HepG2 (cell line): ENCODE measurements around the gene SERPINE2. TPM values are rescaled to one million over a fixed set of nuclear protein-coding genes. Genes with fewer than 3 reads are reported as not detected.

Source experiments
- ATF2 ChIP-seq: sonication (generic); formaldehyde crosslinking; IDR thresholded peaks from 2 replicates; pipeline ENCODE4 v1.4.0; 2020; ENCODE audit warnings: missing genetic modification reagents
- CBFB ChIP-seq: sonication (generic); formaldehyde crosslinking; IDR thresholded peaks from 2 replicates; pipeline ENCODE4 v1.4.0; 2020; ENCODE audit warnings: missing genetic modification reagents
- EHMT2 ChIP-seq: fragments of 200-600 bp; sonication (generic); IDR thresholded peaks from 2 replicates; pipeline ENCODE4 v1.7.0; 2017; ENCODE audit warnings: antibody characterized with exemption, low read depth, low read length, borderline replicate concordance
- HDAC1 ChIP-seq: sonication (generic); formaldehyde crosslinking; IDR thresholded peaks from 2 replicates; pipeline ENCODE4 v1.5.1; 2020; ENCODE audit warnings: mild to moderate bottlenecking, missing genetic modification reagents
- KDM3A ChIP-seq: IDR thresholded peaks from 2 replicates; pipeline ENCODE4 v1.6.1; 2018; ENCODE audit warnings: low read depth, missing compliant biosample characterization
- MEIS2 ChIP-seq: sonication (generic); formaldehyde crosslinking; IDR thresholded peaks from 2 replicates; pipeline ENCODE4 v1.9.0; 2021; ENCODE audit warnings: mild to moderate bottlenecking, missing genetic modification reagents
- SMAD9 ChIP-seq: sonication (generic); formaldehyde crosslinking; IDR thresholded peaks from 2 replicates; pipeline ENCODE4 v1.5.1; 2020; ENCODE audit warnings: mild to moderate bottlenecking, missing genetic modification reagents
- ZFP1 ChIP-seq: IDR thresholded peaks from 2 replicates; pipeline ENCODE4 v1.6.1; 2016
- ZFP91 ChIP-seq: sonication (generic); formaldehyde crosslinking; IDR thresholded peaks from 2 replicates; pipeline ENCODE4 v1.9.0; 2022; ENCODE audit warnings: missing genetic modification reagents, mild to moderate bottlenecking, borderline replicate concordance
- ZNF205 ChIP-seq: IDR thresholded peaks from 2 replicates; pipeline ENCODE4 v1.6.1; 2018; ENCODE audit warnings: missing biosample characterization, missing genetic modification reagents
- ZNF251 ChIP-seq: sonication (generic); formaldehyde crosslinking; IDR thresholded peaks from 2 replicates; pipeline ENCODE4 v1.9.0; 2021; ENCODE audit warnings: mild to moderate bottlenecking, missing genetic modification reagents
- ZNF792 ChIP-seq: IDR thresholded peaks from 2 replicates; pipeline ENCODE4 v1.6.1; 2016
- polyA plus RNA-seq, 8 experiments: library from polyadenylated mRNA; depleted of rRNA in 3 of 8; stranded (reverse) in 7 of 8; unstranded in 1 of 8; fragments of >200 nt; fragmentation: Illumina TruSeq in 4 of 8; extraction: Trizol in 4 of 8; gene quantifications; 2 replicates each; pipeline versions ENCODE4 v1.2.1 to v1.2.3, GENCODE V29; 2011 to 2016; ENCODE audit warnings: low read depth in 4 of 8, missing spikeins in 1 of 8, mixed read lengths in 1 of 8; ENCODE audit not compliant: insufficient read depth in 1 of 8
- total RNA-seq, 5 experiments: library from RNA; depleted of rRNA; stranded (reverse); fragments of >200 nt; fragmentation: Illumina TruSeq; extraction: Trizol; gene quantifications; 2 replicates each; pipeline ENCODE4 v1.2.3, GENCODE V29; 2016; ENCODE audit warnings: low read depth in 1 of 5
- TF ChIP-seq, protein P1 (sequence below): sonication (generic); formaldehyde crosslinking; IDR thresholded peaks from 2 replicates; pipeline ENCODE4 v1.4.0; 2020; ENCODE audit warnings: missing genetic modification reagents
- TF ChIP-seq, protein P2 (sequence below): sonication (generic); formaldehyde crosslinking; IDR thresholded peaks from 2 replicates; pipeline ENCODE4 v1.4.0; 2020; ENCODE audit warnings: mild to moderate bottlenecking, missing genetic modification reagents
- TF ChIP-seq, protein P3 (sequence below): IDR thresholded peaks from 2 replicates; pipeline ENCODE4 v1.6.1; 2012; ENCODE audit warnings: low read depth, low read length, improper control_type of control experiment
- TF ChIP-seq, protein P4 (sequence below): IDR thresholded peaks from 2 replicates; pipeline ENCODE4 v1.6.1; 2016; ENCODE audit warnings: low read depth, control low read depth
- TF ChIP-seq, protein P5 (sequence below): IDR thresholded peaks from 2 replicates; pipeline ENCODE4 v1.6.1; 2016; ENCODE audit warnings: missing biosample characterization, missing genetic modification reagents, low read depth

The SERPINE2 gene
- total and polyA plus RNA-seq, 2 of the 13 experiments (the other 11 are each of a cell fraction or from before 2014, with no cell fraction given), result 7.9 to 18.1 TPM

DNA sequence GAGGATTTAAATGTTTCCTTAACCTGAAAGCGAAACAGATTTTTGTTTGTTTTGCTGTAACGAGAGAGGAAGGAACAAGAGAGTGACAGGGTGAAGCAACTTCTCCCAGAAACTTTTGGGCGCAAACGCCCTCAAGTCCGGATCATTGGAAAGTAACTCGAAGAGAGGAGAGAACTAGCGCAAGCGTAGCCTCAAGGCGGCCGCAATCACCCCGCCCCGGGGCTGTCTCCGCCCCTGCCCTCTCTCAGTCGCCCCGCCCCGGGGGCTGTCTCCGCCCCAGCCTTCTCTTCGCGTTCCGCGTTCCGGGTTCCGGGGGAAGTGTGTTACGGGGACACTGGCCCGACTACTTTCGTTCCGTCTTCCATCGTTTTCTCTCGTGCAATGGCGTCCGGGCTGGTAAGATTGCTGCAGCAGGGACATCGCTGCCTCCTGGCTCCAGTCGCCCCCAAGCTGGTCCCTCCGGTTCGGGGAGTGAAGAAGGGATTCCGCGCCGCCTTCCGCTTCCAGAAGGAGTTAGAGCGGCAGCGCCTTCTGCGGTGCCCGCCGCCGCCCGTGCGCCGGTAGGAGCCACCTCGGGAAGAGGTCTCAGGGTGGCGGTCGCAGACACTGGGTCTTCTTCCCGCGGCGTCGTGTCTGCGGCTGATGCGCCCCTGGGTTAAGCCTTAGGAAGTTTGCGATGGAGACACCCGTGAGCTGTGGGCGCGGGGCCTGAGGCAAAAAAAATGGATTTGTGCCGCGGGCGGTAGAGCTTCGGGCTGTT is 81.8 kb downstream of the SERPINE2 start, which contains the start of gene MRPL44 (continued):
- TF ChIP-seq ZNF205 (CRISPR knock-in tag) (peak; percentile 97), ZNF251 (CRISPR knock-in tag) (peak; percentile 81; the same call in 1 of the 2 replicates), HDAC1 (CRISPR knock-in tag) (peak; percentile 100), MEIS2 (CRISPR knock-in tag) (peak; percentile 94), ZFP1 (peak; percentile 97), ATF2 (CRISPR knock-in tag) (peak; percentile 97), KDM3A (CRISPR knock-in tag) (peak; percentile 98), SMAD9 (CRISPR knock-in tag) (peak; percentile 92), EHMT2 (peak; percentile 96; the same call in 1 of the 2 replicates), CBFB (peak; percentile 97), ZFP91 (CRISPR knock-in tag) (peak; percentile 98), ZNF792 (CRISPR knock-in tag) (peak; percentile 97)
- TF ChIP-seq, protein P1, sequence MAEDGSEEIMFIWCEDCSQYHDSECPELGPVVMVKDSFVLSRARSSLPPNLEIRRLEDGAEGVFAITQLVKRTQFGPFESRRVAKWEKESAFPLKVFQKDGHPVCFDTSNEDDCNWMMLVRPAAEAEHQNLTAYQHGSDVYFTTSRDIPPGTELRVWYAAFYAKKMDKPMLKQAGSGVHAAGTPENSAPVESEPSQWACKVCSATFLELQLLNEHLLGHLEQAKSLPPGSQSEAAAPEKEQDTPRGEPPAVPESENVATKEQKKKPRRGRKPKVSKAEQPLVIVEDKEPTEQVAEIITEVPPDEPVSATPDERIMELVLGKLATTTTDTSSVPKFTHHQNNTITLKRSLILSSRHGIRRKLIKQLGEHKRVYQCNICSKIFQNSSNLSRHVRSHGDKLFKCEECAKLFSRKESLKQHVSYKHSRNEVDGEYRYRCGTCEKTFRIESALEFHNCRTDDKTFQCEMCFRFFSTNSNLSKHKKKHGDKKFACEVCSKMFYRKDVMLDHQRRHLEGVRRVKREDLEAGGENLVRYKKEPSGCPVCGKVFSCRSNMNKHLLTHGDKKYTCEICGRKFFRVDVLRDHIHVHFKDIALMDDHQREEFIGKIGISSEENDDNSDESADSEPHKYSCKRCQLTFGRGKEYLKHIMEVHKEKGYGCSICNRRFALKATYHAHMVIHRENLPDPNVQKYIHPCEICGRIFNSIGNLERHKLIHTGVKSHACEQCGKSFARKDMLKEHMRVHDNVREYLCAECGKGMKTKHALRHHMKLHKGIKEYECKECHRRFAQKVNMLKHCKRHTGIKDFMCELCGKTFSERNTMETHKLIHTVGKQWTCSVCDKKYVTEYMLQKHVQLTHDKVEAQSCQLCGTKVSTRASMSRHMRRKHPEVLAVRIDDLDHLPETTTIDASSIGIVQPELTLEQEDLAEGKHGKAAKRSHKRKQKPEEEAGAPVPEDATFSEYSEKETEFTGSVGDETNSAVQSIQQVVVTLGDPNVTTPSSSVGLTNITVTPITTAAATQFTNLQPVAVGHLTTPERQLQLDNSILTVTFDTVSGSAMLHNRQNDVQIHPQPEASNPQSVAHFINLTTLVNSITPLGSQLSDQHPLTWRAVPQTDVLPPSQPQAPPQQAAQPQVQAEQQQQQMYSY (CRISPR knock-in tag), result peak; percentile 65; the same call in 1 of the 2 replicates
- TF ChIP-seq, protein P2, sequence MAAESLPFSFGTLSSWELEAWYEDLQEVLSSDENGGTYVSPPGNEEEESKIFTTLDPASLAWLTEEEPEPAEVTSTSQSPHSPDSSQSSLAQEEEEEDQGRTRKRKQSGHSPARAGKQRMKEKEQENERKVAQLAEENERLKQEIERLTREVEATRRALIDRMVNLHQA (CRISPR knock-in tag), result no peak
- TF ChIP-seq, protein P3, sequence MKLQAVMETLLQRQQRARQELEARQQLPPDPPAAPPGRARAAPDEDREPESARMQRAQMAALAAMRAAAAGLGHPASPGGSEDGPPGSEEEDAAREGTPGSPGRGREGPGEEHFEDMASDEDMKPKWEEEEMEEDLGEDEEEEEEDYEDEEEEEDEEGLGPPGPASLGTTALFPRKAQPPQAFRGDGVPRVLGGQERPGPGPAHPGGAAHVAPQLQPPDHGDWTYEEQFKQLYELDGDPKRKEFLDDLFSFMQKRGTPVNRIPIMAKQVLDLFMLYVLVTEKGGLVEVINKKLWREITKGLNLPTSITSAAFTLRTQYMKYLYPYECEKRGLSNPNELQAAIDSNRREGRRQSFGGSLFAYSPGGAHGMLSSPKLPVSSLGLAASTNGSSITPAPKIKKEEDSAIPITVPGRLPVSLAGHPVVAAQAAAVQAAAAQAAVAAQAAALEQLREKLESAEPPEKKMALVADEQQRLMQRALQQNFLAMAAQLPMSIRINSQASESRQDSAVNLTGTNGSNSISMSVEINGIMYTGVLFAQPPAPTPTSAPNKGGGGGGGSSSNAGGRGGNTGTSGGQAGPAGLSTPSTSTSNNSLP, result no peak; the same call in 1 of the 2 replicates
- TF ChIP-seq, protein P4, sequence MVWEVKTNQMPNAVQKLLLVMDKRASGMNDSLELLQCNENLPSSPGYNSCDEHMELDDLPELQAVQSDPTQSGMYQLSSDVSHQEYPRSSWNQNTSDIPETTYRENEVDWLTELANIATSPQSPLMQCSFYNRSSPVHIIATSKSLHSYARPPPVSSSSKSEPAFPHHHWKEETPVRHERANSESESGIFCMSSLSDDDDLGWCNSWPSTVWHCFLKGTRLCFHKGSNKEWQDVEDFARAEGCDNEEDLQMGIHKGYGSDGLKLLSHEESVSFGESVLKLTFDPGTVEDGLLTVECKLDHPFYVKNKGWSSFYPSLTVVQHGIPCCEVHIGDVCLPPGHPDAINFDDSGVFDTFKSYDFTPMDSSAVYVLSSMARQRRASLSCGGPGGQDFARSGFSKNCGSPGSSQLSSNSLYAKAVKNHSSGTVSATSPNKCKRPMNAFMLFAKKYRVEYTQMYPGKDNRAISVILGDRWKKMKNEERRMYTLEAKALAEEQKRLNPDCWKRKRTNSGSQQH (CRISPR knock-in tag), result peak; percentile 99
- TF ChIP-seq, protein P5, sequence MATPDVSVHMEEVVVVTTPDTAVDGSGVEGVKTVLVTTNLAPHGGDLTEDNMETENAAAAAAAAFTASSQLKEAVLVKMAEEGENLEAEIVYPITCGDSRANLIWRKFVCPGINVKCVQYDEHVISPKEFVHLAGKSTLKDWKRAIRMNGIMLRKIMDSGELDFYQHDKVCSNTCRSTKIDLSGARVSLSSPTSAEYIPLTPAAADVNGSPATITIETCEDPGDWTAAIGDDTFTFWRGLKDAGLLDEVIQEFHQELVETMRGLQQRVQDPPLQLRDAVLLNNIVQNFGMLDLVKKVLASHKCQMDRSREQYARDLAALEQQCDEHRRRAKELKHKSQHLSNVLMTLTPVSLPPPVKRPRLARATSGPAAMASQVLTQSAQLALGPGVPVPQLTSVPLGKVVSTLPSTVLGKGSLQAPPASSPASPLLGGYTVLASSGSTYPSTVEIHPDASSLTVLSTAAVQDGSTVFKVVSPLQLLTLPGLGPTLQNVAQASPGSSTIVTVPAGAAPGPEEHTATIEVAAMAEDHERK (CRISPR knock-in tag), result peak; percentile 47; the same call in 1 of the 2 replicates
